Hippocampal formation (tissue), 2 donors: ENCODE results near the gene CCDC192.

Source experiments
- DNase-seq, 2 donors: peaks; one replicate each; lab custom pipeline; 2025; lab: John Stamatoyannopoulos, UW

Gene CCDC192

GRCh38 chr5:127885176-127885575, 182.0 kb downstream of the CCDC192 start:
- no peak for DNase-seq

DNA sequence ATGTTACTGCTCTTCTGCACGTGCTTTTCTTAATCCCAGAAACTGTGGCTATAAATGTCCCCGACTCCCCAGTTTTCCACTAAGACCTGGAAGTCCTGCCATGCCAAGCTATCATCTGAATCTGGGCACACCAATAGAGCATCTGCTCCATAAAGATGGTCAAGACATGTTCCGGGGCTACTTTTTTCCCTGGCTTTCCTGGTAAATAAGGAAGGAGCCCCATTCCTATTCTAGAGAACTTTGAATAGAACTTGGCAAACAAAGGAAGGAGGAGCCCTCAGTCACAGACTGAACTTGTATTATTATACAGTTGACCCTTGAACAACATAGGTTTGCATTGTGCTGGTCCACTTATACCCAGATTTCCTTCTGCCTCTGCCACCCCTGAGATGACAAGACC, 182.9 kb downstream of the CCDC192 start:
- no peak for DNase-seq

GRCh38 chr5:127887282-127887681, 184.1 kb downstream of the CCDC192 start:
- DNase-seq, result no peak

- no peak for DNase-seq
Observed at GRCh38 chr5:127891942-127892341, 188.8 kb downstream of the CCDC192 start.

- DNase-seq, result peak in 1 of 2 donors; percentile 36
Observed at GRCh38 chr5:127892467-127893207, 189.4 kb downstream of the CCDC192 start.

- no peak for DNase-seq
Observed at GRCh38 chr5:127893232-127893631, 190.0 kb downstream of the CCDC192 start.

DNA sequence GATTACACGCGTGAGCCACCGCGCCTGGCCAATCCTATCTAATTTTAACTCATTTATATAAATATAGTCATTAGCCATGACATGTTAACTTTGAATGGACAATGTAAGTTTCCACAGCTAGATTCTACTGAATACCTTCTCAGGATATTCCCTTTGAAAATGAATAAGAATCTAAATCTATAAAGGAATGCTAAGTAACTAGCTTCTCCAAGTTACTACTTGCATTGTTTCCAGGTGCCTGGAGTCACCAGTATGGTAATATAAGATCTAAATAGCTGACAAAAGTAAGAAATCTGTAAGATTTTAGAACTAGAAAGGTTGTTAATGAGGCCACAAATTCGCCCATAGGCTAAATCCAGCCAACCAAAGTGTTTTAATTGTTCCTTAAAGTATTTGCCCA, 191.3 kb downstream of the CCDC192 start:
- DNase-seq, result no peak

DNA sequence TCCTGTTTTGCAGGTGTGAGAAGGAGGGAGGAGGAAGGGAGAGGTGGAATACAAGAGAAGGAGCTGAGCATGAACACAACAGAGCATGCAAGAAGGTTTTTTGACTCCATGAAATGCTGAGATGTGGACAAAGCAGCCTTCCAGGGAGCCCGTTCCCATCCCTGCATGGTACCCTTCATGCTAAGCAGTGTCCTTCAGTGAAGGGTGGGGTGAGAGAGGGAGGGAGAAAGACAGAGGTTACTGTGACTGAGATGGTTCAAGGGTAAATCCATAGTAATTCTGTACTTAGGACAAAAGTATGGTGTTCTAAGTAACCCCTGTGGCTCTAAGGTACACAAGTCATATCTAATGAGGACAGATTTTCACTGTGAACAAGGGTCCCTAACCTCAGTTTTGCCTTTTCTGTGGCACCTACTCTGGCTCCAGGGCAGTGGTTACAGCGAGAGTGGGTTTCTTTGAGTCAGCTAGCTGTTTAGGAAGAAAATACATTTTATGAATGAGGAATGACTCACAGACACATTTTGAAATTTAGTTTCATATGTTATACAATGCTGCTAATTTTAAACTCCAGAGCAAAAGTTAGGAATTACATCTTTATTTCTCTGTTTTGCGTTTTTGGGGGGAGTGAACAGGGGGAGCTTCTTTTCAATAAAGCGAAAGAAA, 195.5 kb downstream of the CCDC192 start:
- DNase-seq, result no peak

DNA sequence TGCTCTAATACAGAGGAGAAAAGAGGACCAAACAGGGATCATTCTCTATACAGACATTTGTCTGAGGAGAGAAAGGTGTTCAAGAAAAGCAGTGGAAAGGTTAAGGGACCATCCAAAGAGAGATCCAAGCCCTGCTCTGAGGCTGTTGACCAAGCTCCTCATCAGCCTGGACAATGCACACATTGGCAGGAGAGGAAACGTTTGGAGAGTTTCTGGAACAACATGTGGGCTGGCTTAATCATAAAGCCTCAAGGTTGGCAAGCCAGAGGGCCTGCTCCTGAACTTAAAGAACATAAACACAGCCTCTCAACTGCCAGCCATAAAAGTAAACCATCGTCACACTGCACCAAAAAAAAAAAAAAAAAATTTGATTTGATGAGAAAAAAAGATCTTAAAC, 196.0 kb downstream of the CCDC192 start:
- DNase-seq, result no peak

GRCh38 chr5:127906562-127907204, 203.5 kb downstream of the CCDC192 start:
- DNase-seq, result no peak

- DNase-seq, result no peak
Observed at GRCh38 chr5:127907907-127908306, 204.7 kb downstream of the CCDC192 start.

- peak in 1 of 2 donors; percentile 23 for DNase-seq
Observed at GRCh38 chr5:127909066-127909465, 205.9 kb downstream of the CCDC192 start.

- no peak for DNase-seq
Observed at GRCh38 chr5:127909821-127910220, 206.6 kb downstream of the CCDC192 start.

GRCh38 chr5:127910307-127910956, 207.2 kb downstream of the CCDC192 start:
- DNase-seq, result no peak

GRCh38 chr5:127911619-127912018, 208.4 kb downstream of the CCDC192 start:
- no peak for DNase-seq

DNA sequence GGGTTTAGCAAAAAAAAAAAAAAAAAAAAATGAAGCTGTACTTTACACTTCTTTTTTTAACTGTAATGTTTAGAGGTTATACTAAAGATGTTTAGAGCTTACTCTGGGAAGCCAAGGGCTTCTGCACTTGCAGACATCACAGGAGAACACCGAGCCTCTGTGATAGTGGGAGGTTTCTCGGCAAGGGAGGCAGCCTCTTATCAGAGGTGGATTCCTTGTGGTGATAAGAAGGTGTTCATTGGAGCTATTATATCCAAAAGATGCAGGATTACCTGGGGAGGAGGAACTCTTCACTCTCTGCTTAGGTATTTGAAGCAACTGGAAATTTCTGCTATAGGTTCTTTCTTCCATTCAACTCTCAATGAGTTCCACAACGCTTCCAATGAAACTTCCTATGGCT, 209.2 kb downstream of the CCDC192 start:
- no peak for DNase-seq

- DNase-seq, result no peak
Observed at GRCh38 chr5:127916885-127917573, 213.8 kb downstream of the CCDC192 start.

- no peak for DNase-seq
Observed at GRCh38 chr5:127919006-127919796, 216.0 kb downstream of the CCDC192 start.

DNA sequence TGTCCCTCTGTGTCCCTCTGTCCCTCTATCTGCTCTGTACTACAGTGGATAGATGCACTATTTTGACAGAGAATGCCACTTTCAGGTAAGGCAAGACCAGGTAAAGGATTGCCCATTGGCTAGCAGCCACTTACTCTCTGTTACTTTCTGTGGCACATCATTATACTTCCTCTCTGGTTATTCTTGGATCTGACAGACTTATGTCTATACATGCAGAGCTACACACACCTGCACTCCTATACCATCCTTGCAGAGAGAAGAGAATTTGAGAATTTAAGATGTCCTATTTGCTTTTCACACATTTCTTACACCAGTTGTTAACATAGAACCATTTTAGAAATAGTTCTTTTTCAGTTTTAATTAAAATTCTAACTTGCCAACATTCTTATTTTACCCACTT, 216.6 kb downstream of the CCDC192 start:
- DNase-seq, result no peak

GRCh38 chr5:127920936-127921335, 217.7 kb downstream of the CCDC192 start:
- DNase-seq, result no peak

GRCh38 chr5:127922603-127923002, 219.4 kb downstream of the CCDC192 start:
- DNase-seq, result no peak
